Activated naive CD4-positive, alpha-beta T cell treated with anti-CD3 and anti-CD28 coated beads for 36 hours (primary cell): ENCODE results near the gene PCDHA7. TPM values are rescaled to one million over a fixed set of nuclear protein-coding genes. Genes with fewer than 3 reads are reported as not detected.
"Not testable (repeated sequence)": the region's sequence is repeated elsewhere in the genome, so short reads cannot be mapped to it uniquely, and the experiment has no call there.

Experiments
- CTCF ChIA-PET: fragments of 350-600 bp; sonication (Branson Sonifier 250); formaldehyde crosslinking; loops from one replicate; lab custom pipeline; 2021; ENCODE audit warnings: antibody characterized with exemption; lab: Charles Lee
- DNase-seq: peaks from one replicate; pipeline ENCODE4 v3.0.0-alpha.2; 2020
- H3K27ac Mint-ChIP-seq: one replicate; pipeline ENCODE4 v1.8.0; 2021; ENCODE audit warnings: mild to moderate bottlenecking, mixed read lengths
- H3K27me3 Mint-ChIP-seq: one replicate; pipeline ENCODE4 v1.8.0; 2021; ENCODE audit warnings: low read depth, mixed read lengths
- H3K36me3 Mint-ChIP-seq: one replicate; pipeline ENCODE4 v1.8.0; 2021; ENCODE audit warnings: low read depth, mixed read lengths
- H3K4me1 Mint-ChIP-seq: one replicate; pipeline ENCODE4 v1.8.0; 2021; ENCODE audit warnings: low read depth, mixed read lengths
- H3K4me3 Mint-ChIP-seq: one replicate; pipeline ENCODE4 v1.8.0; 2021; ENCODE audit warnings: mild to moderate bottlenecking, moderate library complexity, mixed read lengths
- H3K9me3 Mint-ChIP-seq: one replicate; pipeline ENCODE4 v1.8.0; 2021; ENCODE audit warnings: mixed read lengths
- intact Hi-C: fragments of 100-400 bp; cut with micrococcal nuclease; formaldehyde crosslinking; loops from one replicate; pipeline ENCODE4 v1.15.1; 2023
- total RNA-seq, 2 experiments: library from RNA; stranded (reverse); gene quantifications; one replicate each; pipeline ENCODE4 v1.2.3, GENCODE V29; 2021

PCDHA7 gene
- total RNA-seq, 2 experiments from 2014 or later: not detected

- Mint-ChIP-seq H3K4me3 (no peak within 1 kb of the TSS), H3K9me3 (peaks cover 18% of the 10 kb centered on the region), H3K27me3 (peaks cover 36% of the 10 kb centered on the region), H3K27ac (no peak within 1 kb of the TSS), H3K4me1 (no peaks in the 10 kb centered on the region), H3K36me3 (peaks cover 11% of the 10 kb centered on the region)
- CTCF ChIA-PET: interaction anchor here (0.6 kb wide), 1 partner anchor 25 kb away, joined by 4 read pairs; no protein-coding TSS in a partner anchor
- DNase-seq: no peak
- intact Hi-C loops: no loop called here
These were observed 22.0 kb downstream of the PCDHA7 start, which contains the start of gene PCDHA10 for GRCh38 chr5:140855772-140856674. Gene PCDHA10 (plus strand): TSS chr5:140855897. CDS start chr5:140856049, 152 bp downstream.

- Mint-ChIP-seq H3K4me3 (no peak overlapping the region), H3K4me1 (no peaks in the 10 kb centered on the region), H3K27me3 (peaks cover 46% of the 10 kb centered on the region), H3K9me3 (peaks cover 22% of the 10 kb centered on the region), H3K36me3 (peaks cover 13% of the 10 kb centered on the region), H3K27ac (no peak overlapping the region)
- DNase-seq: no peak
- intact Hi-C loops: no loop called here
- CTCF ChIA-PET: no interaction called here
These were observed 23.3 kb downstream of the PCDHA7 start for GRCh38 chr5:140857177-140857986.

DNA sequence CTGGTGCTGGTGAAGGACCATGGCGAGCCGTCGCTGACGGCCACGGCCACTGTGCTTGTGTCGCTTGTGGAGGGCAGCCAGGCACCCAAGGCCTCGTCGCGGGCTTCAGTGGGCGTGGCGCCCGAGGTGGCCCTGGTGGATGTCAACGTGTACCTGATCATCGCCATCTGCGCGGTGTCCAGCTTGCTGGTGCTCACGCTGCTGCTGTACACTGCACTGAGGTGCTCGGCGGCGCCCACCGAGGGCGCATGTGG is 23.8 kb downstream of the PCDHA7 start:
- H3K27ac Mint-ChIP-seq: no peak overlapping the region
- H3K36me3 Mint-ChIP-seq: peaks cover 13% of the 10 kb centered on the region
- no peak for DNase-seq
- intact Hi-C loops: no loop called here
- peaks cover 22% of the 10 kb centered on the region for H3K9me3 Mint-ChIP-seq
- peaks cover 43% of the 10 kb centered on the region for H3K27me3 Mint-ChIP-seq
- no peak overlapping the region for H3K4me3 Mint-ChIP-seq
- no peaks in the 10 kb centered on the region for H3K4me1 Mint-ChIP-seq
- CTCF ChIA-PET: no interaction called here

- CTCF ChIA-PET: no interaction called here
- no peak overlapping the region for H3K4me3 Mint-ChIP-seq
These were observed 28.6 kb downstream of the PCDHA7 start for GRCh38 chr5:140862441-140863295.

DNA sequence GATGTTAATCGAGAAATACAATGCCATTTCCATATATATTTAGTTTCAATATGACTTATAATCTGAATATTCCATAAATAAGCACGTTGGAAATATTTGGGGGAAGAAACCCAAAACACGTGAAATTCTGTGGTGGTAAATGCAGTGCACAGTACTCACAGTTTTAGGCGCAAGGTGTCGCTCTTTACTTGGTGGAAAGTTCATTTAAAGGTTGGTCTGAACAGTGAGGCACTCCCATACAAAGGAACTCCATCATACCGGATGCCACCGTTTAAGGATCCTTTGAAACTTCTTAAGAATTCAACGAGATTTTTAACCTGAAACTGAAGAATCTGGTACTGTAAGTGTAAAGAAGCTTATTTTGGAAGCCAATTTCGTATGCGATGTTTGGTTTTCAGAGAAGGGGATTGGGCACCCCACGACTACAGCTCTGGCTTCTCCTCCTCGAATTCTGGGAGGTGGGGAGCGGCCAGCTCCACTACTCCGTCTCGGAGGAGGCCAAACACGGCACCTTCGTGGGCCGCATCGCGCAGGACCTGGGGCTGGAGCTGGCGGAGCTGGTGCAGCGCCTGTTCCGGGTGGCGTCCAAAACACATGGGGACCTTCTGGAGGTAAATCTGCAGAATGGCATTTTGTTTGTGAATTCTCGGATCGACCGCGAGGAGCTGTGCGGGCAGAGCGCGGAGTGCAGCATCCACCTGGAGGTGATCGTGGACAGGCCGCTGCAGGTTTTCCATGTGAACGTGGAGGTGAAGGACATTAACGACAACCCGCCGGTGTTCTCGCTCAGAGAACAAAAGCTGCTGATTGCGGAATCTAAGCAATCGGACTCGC is 34.9 kb downstream of the PCDHA7 start, which contains the start of gene PCDHA11:
Gene PCDHA11 (plus strand): TSS at position 237 of the 834 bp plus-strand sequence. CDS start 147 bp downstream, at position 384.
- Mint-ChIP-seq H3K27ac (no peak within 1 kb of the TSS), H3K36me3 (peaks cover 4% of the 10 kb centered on the region), H3K4me3 (no peak within 1 kb of the TSS), H3K9me3 (peaks cover 7% of the 10 kb centered on the region), H3K4me1 (no peaks in the 10 kb centered on the region), H3K27me3 (peaks cover 32% of the 10 kb centered on the region)
- no peak for DNase-seq
- intact Hi-C loops: loop anchor here (1.0 kb wide), 1 partner anchor 172 kb away; no protein-coding TSS in a partner anchor
- CTCF ChIA-PET: no interaction called here

More at GRCh38 chr5:140862441-140863295, 28.6 kb downstream of the PCDHA7 start:
- DNase-seq: no peak
- H3K4me1 Mint-ChIP-seq: no peaks in the 10 kb centered on the region
- intact Hi-C loops: no loop called here
- H3K9me3 Mint-ChIP-seq: peaks cover 12% of the 10 kb centered on the region
- H3K27ac Mint-ChIP-seq: no peak overlapping the region
- peaks cover 3% of the 10 kb centered on the region for H3K36me3 Mint-ChIP-seq
- peaks cover 24% of the 10 kb centered on the region for H3K27me3 Mint-ChIP-seq

DNA sequence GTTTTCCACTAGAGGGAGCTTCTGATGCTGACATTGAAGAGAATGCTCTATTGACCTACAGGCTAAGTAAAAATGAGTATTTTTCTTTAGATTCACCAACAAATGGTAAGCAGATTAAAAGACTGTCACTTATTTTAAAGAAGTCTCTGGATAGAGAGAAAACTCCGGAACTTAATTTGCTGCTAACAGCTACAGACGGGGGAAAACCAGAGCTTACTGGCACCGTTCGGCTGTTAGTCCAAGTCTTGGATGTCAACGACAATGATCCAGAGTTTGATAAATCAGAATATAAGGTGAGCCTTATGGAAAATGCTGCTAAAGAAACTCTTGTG is 35.5 kb downstream of the PCDHA7 start:
- Mint-ChIP-seq H3K9me3 (peaks cover 7% of the 10 kb centered on the region), H3K4me3 (no peak overlapping the region), H3K27me3 (peaks cover 36% of the 10 kb centered on the region), H3K36me3 (peaks cover 4% of the 10 kb centered on the region), H3K27ac (no peak overlapping the region), H3K4me1 (no peaks in the 10 kb centered on the region)
- DNase-seq: no peak
- CTCF ChIA-PET: no interaction called here
- intact Hi-C loops: loop anchor here (1.0 kb wide), 1 partner anchor 172 kb away; no protein-coding TSS in a partner anchor

DNA sequence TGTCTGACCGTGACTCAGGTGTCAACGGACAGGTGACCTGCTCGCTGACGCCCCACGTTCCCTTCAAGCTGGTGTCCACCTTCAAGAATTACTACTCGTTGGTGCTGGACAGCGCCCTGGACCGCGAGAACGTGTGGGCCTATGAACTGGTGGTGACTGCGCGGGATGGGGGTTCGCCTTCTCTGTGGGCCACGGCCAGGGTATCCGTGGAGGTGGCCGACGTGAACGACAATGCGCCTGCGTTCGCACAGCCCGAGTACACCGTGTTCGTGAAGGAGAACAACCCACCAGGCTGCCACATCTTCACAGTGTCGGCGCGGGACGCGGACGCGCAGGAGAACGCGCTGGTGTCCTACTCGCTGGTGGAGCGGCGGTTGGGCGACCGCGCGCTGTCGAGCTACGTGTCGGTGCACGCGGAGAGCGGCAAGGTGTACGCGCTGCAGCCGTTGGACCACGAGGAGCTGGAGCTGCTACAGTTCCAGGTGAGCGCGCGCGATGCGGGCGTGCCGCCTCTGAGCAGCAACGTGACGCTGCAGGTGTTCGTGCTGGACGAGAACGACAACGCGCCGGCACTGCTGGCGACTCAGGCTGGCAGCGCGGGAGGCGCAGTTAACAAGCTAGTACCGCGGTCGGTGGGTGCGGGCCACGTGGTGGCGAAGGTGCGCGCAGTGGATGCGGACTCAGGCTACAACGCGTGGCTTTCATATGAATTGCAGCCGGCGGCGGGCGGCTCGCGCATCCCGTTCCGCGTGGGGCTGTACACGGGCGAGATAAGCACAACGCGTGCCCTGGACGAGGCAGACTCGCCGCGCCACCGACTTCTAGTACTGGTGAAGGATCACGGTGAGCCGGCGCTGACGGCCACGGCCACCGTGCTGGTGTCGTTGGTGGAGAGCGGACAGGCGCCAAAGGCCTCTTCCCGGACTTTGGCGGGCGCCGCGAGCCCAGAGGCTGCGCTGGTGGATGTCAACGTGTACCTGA is 36.4 kb downstream of the PCDHA7 start:
- H3K9me3 Mint-ChIP-seq: peaks cover 7% of the 10 kb centered on the region
- no peak overlapping the region for H3K27ac Mint-ChIP-seq
- H3K4me1 Mint-ChIP-seq: no peaks in the 10 kb centered on the region
- H3K36me3 Mint-ChIP-seq: peaks cover 4% of the 10 kb centered on the region
- peaks cover 42% of the 10 kb centered on the region for H3K27me3 Mint-ChIP-seq
- CTCF ChIA-PET: no interaction called here
- no peak for DNase-seq
- no peak overlapping the region for H3K4me3 Mint-ChIP-seq
- intact Hi-C loops: no loop called here

DNA sequence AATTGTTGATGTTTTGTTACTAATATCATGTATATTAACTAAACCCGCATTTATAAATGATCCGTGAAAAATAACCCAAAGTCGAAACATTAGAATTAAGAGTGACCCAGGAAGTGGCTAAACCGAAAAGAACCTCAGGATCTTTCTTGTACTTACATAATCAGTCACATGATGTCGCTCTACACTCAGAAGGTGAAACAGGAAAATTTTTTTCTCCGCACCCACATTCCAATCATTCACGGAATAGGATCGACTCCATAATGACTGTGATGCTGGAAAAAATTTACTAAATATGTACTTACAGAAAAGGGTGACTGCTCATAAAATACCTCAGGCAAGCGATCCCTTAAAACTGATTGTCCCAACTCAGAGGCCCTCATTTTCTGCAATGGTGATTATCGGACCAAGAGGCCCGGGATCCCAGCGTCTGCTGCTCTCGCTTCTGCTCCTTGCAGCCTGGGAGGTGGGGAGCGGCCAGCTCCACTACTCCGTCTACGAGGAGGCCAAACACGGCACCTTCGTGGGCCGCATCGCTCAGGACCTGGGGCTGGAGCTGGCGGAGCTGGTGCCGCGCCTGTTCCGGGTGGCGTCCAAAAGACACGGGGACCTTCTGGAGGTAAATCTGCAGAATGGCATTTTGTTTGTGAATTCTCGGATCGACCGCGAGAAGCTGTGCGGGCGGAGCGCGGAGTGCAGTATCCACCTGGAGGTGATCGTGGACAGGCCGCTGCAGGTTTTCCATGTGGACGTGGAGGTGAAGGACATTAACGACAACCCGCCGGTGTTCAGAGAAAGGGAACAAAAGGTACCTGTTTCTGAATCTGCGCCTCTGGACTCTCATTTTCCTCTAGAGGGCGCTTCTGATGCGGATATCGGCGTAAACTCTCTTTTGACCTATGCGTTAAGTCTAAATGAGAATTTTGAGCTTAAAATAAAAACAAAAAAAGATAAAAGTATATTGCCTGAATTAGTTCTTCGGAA is 41.3 kb downstream of the PCDHA7 start, which contains the start of gene PCDHA12:
Gene PCDHA12 (plus strand): TSS at position 224 of the 981 bp plus-strand sequence. CDS start 165 bp downstream, at position 389.
- H3K4me1 Mint-ChIP-seq: no peaks in the 10 kb centered on the region
- no peak within 1 kb of the TSS for H3K27ac Mint-ChIP-seq
- peaks cover 4% of the 10 kb centered on the region for H3K9me3 Mint-ChIP-seq
- intact Hi-C loops: no loop called here
- no peak within 1 kb of the TSS for H3K4me3 Mint-ChIP-seq
- CTCF ChIA-PET: no interaction called here
- H3K27me3 Mint-ChIP-seq: peaks cover 45% of the 10 kb centered on the region
- DNase-seq: no peak
- peaks cover 3% of the 10 kb centered on the region for H3K36me3 Mint-ChIP-seq

DNA sequence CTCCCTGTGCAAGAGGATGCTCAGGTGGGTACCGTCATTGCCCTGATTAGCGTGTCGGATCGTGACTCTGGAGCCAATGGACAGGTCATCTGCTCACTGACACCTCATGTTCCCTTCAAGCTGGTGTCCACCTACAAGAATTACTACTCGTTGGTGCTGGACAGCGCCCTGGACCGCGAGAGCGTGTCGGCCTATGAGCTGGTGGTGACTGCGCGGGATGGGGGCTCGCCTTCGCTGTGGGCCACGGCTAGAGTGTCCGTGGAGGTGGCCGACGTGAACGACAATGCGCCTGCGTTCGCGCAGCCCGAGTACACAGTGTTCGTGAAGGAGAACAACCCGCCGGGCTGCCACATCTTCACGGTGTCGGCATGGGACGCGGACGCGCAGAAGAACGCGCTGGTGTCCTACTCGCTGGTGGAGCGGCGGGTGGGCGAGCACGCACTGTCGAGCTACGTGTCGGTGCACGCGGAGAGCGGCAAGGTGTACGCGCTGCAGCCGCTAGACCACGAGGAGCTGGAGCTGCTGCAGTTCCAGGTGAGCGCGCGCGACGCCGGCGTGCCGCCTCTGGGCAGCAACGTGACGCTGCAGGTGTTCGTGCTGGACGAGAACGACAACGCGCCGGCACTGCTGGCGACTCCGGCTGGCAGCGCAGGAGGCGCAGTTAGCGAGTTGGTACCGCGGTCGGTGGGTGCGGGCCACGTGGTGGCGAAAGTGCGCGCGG is 42.6 kb downstream of the PCDHA7 start:
- H3K9me3 Mint-ChIP-seq, H3K27ac Mint-ChIP-seq, intact Hi-C loops, H3K4me1 Mint-ChIP-seq, DNase-seq, H3K4me3 Mint-ChIP-seq, H3K36me3 Mint-ChIP-seq: not testable (repeated sequence)
- peaks cover 50% of the 10 kb centered on the region for H3K27me3 Mint-ChIP-seq
- CTCF ChIA-PET: interaction anchor here (0.7 kb wide), 1 partner anchor 141 kb away, joined by 3 read pairs; no protein-coding TSS in a partner anchor
